ENCODE data around the gene VMP1. TPM values are rescaled to one million over a fixed set of nuclear protein-coding genes. Genes with fewer than 3 reads are reported as not detected.
A peak's percentile ranks its signal among the peaks of the same experiment; 100 is the strongest.

The VMP1 gene
- total RNA-seq, 1 donor from 2014 or later = 314 TPM

- Mint-ChIP-seq H3K27ac (ENCODE audit: unreplicated experiment) (no peak overlapping the region), H3K4me3 (ENCODE audit: unreplicated experiment) (no peak overlapping the region), H3K36me3 (ENCODE audit: low read depth, unreplicated experiment) (peaks cover 6% of the 10 kb centered on the region), H3K9me3 (ENCODE audit: unreplicated experiment) (no peaks in the 10 kb centered on the region), H3K4me1 (ENCODE audit: low read depth, unreplicated experiment) (peaks cover 18% of the 10 kb centered on the region), H3K27me3 (ENCODE audit: low read depth, unreplicated experiment) (no peaks in the 10 kb centered on the region)
- Histone ChIP-seq H3K9me3 (ENCODE audit: insufficient read depth, low read depth, low read length) (no peaks in the 10 kb centered on the region), H3K27ac (ENCODE audit: low read depth, low read length) (no peak overlapping the region), H4K20me1 (ENCODE audit: insufficient read depth, low read length) (no peaks in the 10 kb centered on the region), H3K4me2 (ENCODE audit: low read length) (no peak overlapping the region), H3K36me3 (ENCODE audit: insufficient read depth, low read length) (peaks cover 11% of the 10 kb centered on the region), H3K79me2 (ENCODE audit: insufficient read depth, low read length) (no peaks in the 10 kb centered on the region), H3K4me1 (ENCODE audit: insufficient read depth, low read length) (peaks cover 13% of the 10 kb centered on the region), H3K4me3 (ENCODE audit: insufficient read depth, low read depth, low read length) (no peak overlapping the region), H3K9ac (ENCODE audit: low read length) (no peak overlapping the region), H3K27me3 (ENCODE audit: insufficient read depth, low read length) (no peaks in the 10 kb centered on the region), H2AFZ (ENCODE audit: low read depth, low read length) (no peak overlapping the region)
- no peak for DNase-seq (ENCODE audit: low read depth)
- TF ChIP-seq EZH2 (IDR thresholded peaks at IDR 0.05; ENCODE audit: insufficient read depth, low read length) (no peak), CTCF (IDR thresholded peaks at IDR 0.05; ENCODE audit: insufficient read depth, low read depth, low read length) (no peak)
- FAIRE-seq = no peak
Observed at GRCh38 chr17:59814276-59814675, 106.8 kb downstream of the VMP1 start.

GRCh38 chr17:59814685-59815084 is 107.2 kb downstream of the VMP1 start:
- no peak for FAIRE-seq
- peaks cover 6% of the 10 kb centered on the region for H3K36me3 Mint-ChIP-seq (ENCODE audit: low read depth, unreplicated experiment)
- DNase-seq (ENCODE audit: low read depth) = no peak
- H3K9me3 Mint-ChIP-seq (ENCODE audit: unreplicated experiment) = no peaks in the 10 kb centered on the region
- H3K4me1 Mint-ChIP-seq (ENCODE audit: low read depth, unreplicated experiment) = peaks cover 18% of the 10 kb centered on the region
- Histone ChIP-seq H3K36me3 (ENCODE audit: insufficient read depth, low read length) (peaks cover 11% of the 10 kb centered on the region), H3K27me3 (ENCODE audit: insufficient read depth, low read length) (no peaks in the 10 kb centered on the region), H3K4me1 (ENCODE audit: insufficient read depth, low read length) (peaks cover 13% of the 10 kb centered on the region), H3K27ac (ENCODE audit: low read depth, low read length) (no peak overlapping the region), H3K9me3 (ENCODE audit: insufficient read depth, low read depth, low read length) (no peaks in the 10 kb centered on the region), H3K4me2 (ENCODE audit: low read length) (no peak overlapping the region), H4K20me1 (ENCODE audit: insufficient read depth, low read length) (no peaks in the 10 kb centered on the region), H3K4me3 (ENCODE audit: insufficient read depth, low read depth, low read length) (no peak overlapping the region), H2AFZ (ENCODE audit: low read depth, low read length) (no peak overlapping the region), H3K9ac (ENCODE audit: low read length) (no peak overlapping the region), H3K79me2 (ENCODE audit: insufficient read depth, low read length) (no peaks in the 10 kb centered on the region)
- H3K27me3 Mint-ChIP-seq (ENCODE audit: low read depth, unreplicated experiment) = no peaks in the 10 kb centered on the region
- no peak overlapping the region for H3K4me3 Mint-ChIP-seq (ENCODE audit: unreplicated experiment)
- no peak overlapping the region for H3K27ac Mint-ChIP-seq (ENCODE audit: unreplicated experiment)
- TF ChIP-seq CTCF (IDR thresholded peaks at IDR 0.05; ENCODE audit: insufficient read depth, low read depth, low read length) (no peak), EZH2 (IDR thresholded peaks at IDR 0.05; ENCODE audit: insufficient read depth, low read length) (no peak)

GRCh38 chr17:59815965-59816364 is 108.5 kb downstream of the VMP1 start:
- Histone ChIP-seq H3K4me3 (ENCODE audit: insufficient read depth, low read depth, low read length) (no peak overlapping the region), H3K36me3 (ENCODE audit: insufficient read depth, low read length) (peaks cover 11% of the 10 kb centered on the region), H2AFZ (ENCODE audit: low read depth, low read length) (no peak overlapping the region), H3K79me2 (ENCODE audit: insufficient read depth, low read length) (no peaks in the 10 kb centered on the region), H3K9me3 (ENCODE audit: insufficient read depth, low read depth, low read length) (no peaks in the 10 kb centered on the region), H3K27ac (ENCODE audit: low read depth, low read length) (no peak overlapping the region), H3K4me1 (ENCODE audit: insufficient read depth, low read length) (peaks cover 9% of the 10 kb centered on the region), H3K27me3 (ENCODE audit: insufficient read depth, low read length) (no peaks in the 10 kb centered on the region), H3K4me2 (ENCODE audit: low read length) (no peak overlapping the region), H3K9ac (ENCODE audit: low read length) (no peak overlapping the region), H4K20me1 (ENCODE audit: insufficient read depth, low read length) (no peaks in the 10 kb centered on the region)
- Mint-ChIP-seq H3K4me1 (ENCODE audit: low read depth, unreplicated experiment) (peaks cover 14% of the 10 kb centered on the region), H3K36me3 (ENCODE audit: low read depth, unreplicated experiment) (peaks cover 11% of the 10 kb centered on the region), H3K9me3 (ENCODE audit: unreplicated experiment) (no peaks in the 10 kb centered on the region), H3K27me3 (ENCODE audit: low read depth, unreplicated experiment) (no peaks in the 10 kb centered on the region), H3K27ac (ENCODE audit: unreplicated experiment) (peak overlapping the region; percentile 0), H3K4me3 (ENCODE audit: unreplicated experiment) (no peak overlapping the region)
- DNase-seq (ENCODE audit: low read depth) (no peak), FAIRE-seq (no peak)
- no peak for TF ChIP-seq CTCF (IDR thresholded peaks at IDR 0.05; ENCODE audit: insufficient read depth, low read depth, low read length)
- TF ChIP-seq EZH2 (IDR thresholded peaks at IDR 0.05; ENCODE audit: insufficient read depth, low read length) = no peak
